Lower lobe of right lung (tissue), 2 donors: ENCODE measurements around the gene RNF141. TPM values are rescaled to one million over a fixed set of nuclear protein-coding genes. Genes with fewer than 3 reads are reported as not detected.
A peak's percentile ranks its signal among the peaks of the same experiment; 100 is the strongest.

ENCODE experiments used
- ATAC-seq, 2 donors: fragments of 200-7000 bp; cut with Tn5 transposase; one replicate each; pipeline ENCODE4 v1.9.1; 2020 to 2022; ENCODE audit warnings: mild to moderate bottlenecking in 2 of 2, moderate library complexity in 2 of 2
- DNase-seq: peaks from one replicate; pipeline ENCODE4 v3.0.0-alpha.2; 2020
- H3K27ac ChIP-seq: fragments of 200-600 bp; one replicate; pipeline ENCODE4 v1.8.0; 2022
- H3K27me3 ChIP-seq: fragments of 200-600 bp; one replicate; pipeline ENCODE4 v1.8.0; 2022; ENCODE audit warnings: low read depth
- H3K36me3 ChIP-seq: fragments of 200-600 bp; one replicate; pipeline ENCODE4 v1.8.0; 2022; ENCODE audit warnings: mild to moderate bottlenecking
- H3K4me1 ChIP-seq: fragments of 200-600 bp; one replicate; pipeline ENCODE4 v1.8.0; 2022
- H3K4me3 ChIP-seq: fragments of 200-600 bp; one replicate; pipeline ENCODE4 v1.8.0; 2022; ENCODE audit warnings: mild to moderate bottlenecking
- H3K9me3 ChIP-seq: fragments of 200-600 bp; one replicate; pipeline ENCODE4 v1.8.0; 2022
- intact Hi-C: fragments of 100-400 bp; cut with DNase I; formaldehyde crosslinking; loops from one replicate; pipeline ENCODE4 v1.11.0; 2022
- total RNA-seq: library from RNA; stranded (reverse); fragmentation: NEBNext Ultra II Directional; extraction: Animal tissue kit (Norgen Biotek cat#: 25700); gene quantifications from one replicate; pipeline ENCODE4 v1.2.1, GENCODE V29; 2021
- TF ChIP-seq, protein P1 (sequence below): fragments of 200-600 bp; IDR thresholded peaks from one replicate; pipeline ENCODE4 v1.8.0; 2022; ENCODE audit warnings: antibody characterized with exemption, mild to moderate bottlenecking
- donor health status: DM: no; HTN: yes; CAD: no; lungs with severe emphysema.

RNF141 gene
- total RNA-seq, 1 donor from 2014 or later, result 55.2 TPM

- Histone ChIP-seq H3K9me3 (no peaks in the 10 kb centered on the region), H3K27me3 (no peaks in the 10 kb centered on the region), H3K36me3 (no peaks in the 10 kb centered on the region), H3K4me1 (peaks cover 14% of the 10 kb centered on the region), H3K4me3 (no peak overlapping the region), H3K27ac (no peak overlapping the region)
- intact Hi-C loops, result no loop called here
- ATAC-seq (no peak), DNase-seq (no peak)
- TF ChIP-seq, protein P1, sequence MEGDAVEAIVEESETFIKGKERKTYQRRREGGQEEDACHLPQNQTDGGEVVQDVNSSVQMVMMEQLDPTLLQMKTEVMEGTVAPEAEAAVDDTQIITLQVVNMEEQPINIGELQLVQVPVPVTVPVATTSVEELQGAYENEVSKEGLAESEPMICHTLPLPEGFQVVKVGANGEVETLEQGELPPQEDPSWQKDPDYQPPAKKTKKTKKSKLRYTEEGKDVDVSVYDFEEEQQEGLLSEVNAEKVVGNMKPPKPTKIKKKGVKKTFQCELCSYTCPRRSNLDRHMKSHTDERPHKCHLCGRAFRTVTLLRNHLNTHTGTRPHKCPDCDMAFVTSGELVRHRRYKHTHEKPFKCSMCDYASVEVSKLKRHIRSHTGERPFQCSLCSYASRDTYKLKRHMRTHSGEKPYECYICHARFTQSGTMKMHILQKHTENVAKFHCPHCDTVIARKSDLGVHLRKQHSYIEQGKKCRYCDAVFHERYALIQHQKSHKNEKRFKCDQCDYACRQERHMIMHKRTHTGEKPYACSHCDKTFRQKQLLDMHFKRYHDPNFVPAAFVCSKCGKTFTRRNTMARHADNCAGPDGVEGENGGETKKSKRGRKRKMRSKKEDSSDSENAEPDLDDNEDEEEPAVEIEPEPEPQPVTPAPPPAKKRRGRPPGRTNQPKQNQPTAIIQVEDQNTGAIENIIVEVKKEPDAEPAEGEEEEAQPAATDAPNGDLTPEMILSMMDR, result no peak
Measured at GRCh38 chr11:10561947-10562346, 21.0 kb upstream of the RNF141 start.

DNA sequence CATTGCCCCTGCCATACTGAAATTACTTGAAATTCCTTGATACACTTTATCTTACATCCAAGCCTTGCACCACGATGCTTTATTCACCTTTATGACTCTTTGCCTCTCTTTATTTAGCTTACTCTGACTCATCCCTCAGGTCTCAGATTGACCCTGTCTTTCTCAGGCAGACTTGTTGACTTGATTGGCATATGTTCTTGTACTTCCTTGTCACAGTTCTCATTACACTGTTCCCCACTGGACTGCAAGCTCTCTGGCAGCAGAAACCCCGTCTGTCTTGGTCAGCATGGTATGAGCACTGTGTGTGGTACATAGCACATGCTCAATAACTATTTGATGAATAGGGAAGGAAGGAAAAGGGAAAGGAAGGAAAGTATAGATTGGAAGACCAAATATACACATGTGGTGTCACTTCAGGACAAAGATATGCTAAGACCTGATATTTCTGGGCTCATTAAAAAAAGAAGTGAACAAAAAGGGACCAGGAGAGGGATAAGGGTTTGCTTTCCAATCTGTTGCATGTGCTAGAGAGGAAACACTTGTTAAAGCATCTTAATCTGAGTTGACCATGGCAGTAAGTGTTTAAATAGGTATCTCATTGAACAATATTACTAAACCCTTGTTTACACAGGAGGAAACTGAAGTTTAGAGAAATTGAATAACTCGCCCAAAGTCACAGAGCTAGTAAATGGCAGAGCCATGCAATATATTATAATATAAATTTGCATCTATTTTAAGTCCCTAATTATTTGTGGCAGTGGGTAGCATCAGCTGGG lies 20.2 kb upstream of the RNF141 start:
- Histone ChIP-seq H3K4me3 (no peak overlapping the region), H3K4me1 (peaks cover 7% of the 10 kb centered on the region), H3K27me3 (no peaks in the 10 kb centered on the region), H3K9me3 (no peaks in the 10 kb centered on the region), H3K36me3 (no peaks in the 10 kb centered on the region), H3K27ac (no peak overlapping the region)
- peak; percentile 43 to 76 for ATAC-seq
- intact Hi-C loops, result no loop called here
- TF ChIP-seq, protein P1, result no peak
- DNase-seq, result no peak

DNA sequence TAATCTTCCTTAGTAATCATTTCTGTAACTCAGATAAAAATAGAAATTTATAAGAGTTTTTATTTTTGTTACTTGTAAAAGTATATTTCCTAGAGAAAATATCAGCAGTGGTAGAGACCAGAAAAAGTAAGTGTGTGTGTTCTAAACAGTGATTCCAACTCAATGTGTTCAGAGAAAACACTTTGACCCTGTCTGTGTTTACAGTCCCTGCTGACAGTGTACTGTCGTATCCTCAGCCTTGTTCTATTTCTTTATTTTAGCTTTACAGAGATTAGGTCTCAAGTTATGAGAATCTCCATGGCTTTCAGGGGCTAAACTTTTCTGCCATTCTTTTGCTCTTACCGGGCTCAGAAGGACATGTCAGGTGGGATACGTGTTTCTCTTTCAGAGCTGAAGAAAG lies 17.3 kb upstream of the RNF141 start:
- no peak overlapping the region for H3K27ac ChIP-seq
- intact Hi-C loops, result no loop called here

DNA sequence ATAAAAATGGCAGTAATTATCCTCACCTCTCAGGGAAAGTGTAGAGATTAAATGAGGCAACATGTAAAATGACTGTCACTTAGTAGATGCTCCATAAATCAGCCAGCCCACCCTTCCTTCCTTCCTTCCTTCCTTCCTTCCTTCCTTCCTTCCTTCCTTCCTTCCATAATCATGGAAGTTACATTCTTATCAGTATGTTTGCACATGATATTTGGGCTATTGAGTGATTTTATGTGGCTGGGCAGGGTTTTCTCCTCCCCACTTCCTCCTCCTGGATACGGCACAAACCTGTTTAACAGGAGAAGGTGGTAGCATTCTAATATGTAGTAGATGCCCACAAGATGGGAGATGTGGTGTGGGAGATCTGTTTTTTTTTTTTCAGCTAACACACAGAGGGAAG lies 15.6 kb upstream of the RNF141 start:
- TF ChIP-seq, protein P1, result no peak
- no peaks in the 10 kb centered on the region for H3K36me3 ChIP-seq
- no peaks in the 10 kb centered on the region for H3K27me3 ChIP-seq
- intact Hi-C loops, result no loop called here
- H3K4me1 ChIP-seq, result no peaks in the 10 kb centered on the region
- DNase-seq (no peak), ATAC-seq (no peak)
- peaks cover 2% of the 10 kb centered on the region for H3K9me3 ChIP-seq
- H3K27ac ChIP-seq, result no peak overlapping the region
- H3K4me3 ChIP-seq, result no peak overlapping the region

More for the DNA sequence above, 17.3 kb upstream of the RNF141 start:
- TF ChIP-seq, protein P1, result no peak
- H3K36me3 ChIP-seq, result no peaks in the 10 kb centered on the region
- H3K27me3 ChIP-seq, result no peaks in the 10 kb centered on the region
- H3K4me3 ChIP-seq, result no peak overlapping the region
- DNase-seq, result no peak
- peaks cover 7% of the 10 kb centered on the region for H3K4me1 ChIP-seq
- ATAC-seq, result no peak
- H3K9me3 ChIP-seq, result no peaks in the 10 kb centered on the region

DNA sequence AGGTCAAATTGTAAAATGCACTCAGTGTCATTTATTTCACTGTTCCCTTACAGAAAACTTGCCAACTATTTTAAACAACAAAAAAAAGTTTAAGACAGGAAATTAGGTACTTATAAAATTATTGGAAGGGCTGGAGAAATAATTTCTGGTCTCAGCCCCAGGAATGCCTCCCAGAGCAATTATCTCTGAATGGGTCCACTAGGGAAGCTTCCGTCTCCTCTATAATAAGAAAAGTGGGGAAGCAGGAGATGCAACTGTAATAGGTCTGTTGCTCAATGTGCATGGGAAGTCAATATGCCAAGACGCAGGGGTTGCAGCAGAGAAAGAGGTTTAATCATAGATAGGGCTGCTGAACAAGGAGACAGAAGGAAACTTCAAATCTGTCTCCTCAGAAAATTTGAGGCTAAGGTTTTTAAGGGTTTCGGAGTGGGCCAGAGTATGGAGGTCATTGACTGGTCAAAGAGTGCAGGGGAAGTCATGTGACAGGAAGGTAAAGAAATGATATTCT lies 10.9 kb upstream of the RNF141 start:
- intact Hi-C loops, result no loop called here
- Histone ChIP-seq H3K27me3 (no peaks in the 10 kb centered on the region), H3K36me3 (no peaks in the 10 kb centered on the region), H3K4me1 (no peaks in the 10 kb centered on the region), H3K4me3 (no peak overlapping the region), H3K9me3 (peaks cover 2% of the 10 kb centered on the region), H3K27ac (no peak overlapping the region)
- TF ChIP-seq, protein P1, result no peak
- ATAC-seq (no peak), DNase-seq (no peak)
